Epithelial cell of proximal tubule (primary cell): ENCODE measurements around the gene CLEC1B. TPM values are rescaled to one million over a fixed set of nuclear protein-coding genes. Genes with fewer than 3 reads are reported as not detected.
"Not testable (repeated sequence)": the region's sequence is repeated elsewhere in the genome, so short reads cannot be mapped to it uniquely, and the experiment has no call there.

ENCODE experiments used
- DNase-seq: peaks from one replicate; pipeline ENCODE4 v3.0.0-alpha.2; 2011; ENCODE audit warnings: low read depth
- H3K4me3 ChIP-seq: 2 replicates; pipeline ENCODE4 v1.5.1; 2011; ENCODE audit warnings: low read depth, mild to moderate bottlenecking, low read length
- total RNA-seq: library from RNA; depleted of rRNA; stranded (reverse); fragments of >200 nt; gene quantifications from 2 replicates; pipeline ENCODE4 v1.2.3, GENCODE V29; 2015
- TF ChIP-seq, protein P1 (sequence below): conservative IDR thresholded peaks from 2 replicates; pipeline ENCODE4 v1.5.1; 2012; ENCODE audit warnings: low read depth, mild to moderate bottlenecking, low read length

The CLEC1B gene
- total RNA-seq, 1 donor from 2014 or later: not detected

DNA sequence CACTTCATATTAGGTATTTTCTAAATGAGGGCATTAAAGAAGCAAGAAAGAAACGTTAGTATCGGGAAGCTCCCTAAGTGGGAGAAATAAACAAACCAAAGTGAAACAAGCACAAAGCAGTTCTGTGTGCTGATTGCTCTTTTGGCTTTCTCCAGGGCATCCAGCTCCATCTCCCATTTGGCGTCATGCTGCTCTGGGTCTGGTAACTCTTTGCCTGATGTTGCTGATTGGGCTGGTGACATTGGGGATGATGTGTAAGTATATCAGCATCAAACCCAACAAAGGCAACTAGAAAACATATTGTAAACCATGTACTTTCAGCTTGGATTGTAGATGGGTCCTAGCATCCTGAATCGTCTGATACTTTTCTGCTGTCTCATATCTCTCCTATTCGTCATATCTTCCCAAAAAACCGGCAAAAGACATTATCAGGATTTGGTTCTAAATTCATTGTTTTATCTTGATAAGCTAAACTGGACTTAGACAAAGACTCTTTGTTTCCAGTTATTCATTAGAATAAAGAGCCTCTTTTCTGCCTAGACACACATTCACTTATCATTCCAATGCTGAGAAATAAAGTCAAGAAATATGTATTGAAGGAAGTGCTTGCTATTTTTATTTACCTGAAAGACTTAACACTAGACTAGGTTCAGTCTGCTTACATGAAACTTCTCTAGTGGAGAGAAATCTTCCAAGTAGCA lies 13.9 kb upstream of the CLEC1B start:
- TF ChIP-seq, protein P1, sequence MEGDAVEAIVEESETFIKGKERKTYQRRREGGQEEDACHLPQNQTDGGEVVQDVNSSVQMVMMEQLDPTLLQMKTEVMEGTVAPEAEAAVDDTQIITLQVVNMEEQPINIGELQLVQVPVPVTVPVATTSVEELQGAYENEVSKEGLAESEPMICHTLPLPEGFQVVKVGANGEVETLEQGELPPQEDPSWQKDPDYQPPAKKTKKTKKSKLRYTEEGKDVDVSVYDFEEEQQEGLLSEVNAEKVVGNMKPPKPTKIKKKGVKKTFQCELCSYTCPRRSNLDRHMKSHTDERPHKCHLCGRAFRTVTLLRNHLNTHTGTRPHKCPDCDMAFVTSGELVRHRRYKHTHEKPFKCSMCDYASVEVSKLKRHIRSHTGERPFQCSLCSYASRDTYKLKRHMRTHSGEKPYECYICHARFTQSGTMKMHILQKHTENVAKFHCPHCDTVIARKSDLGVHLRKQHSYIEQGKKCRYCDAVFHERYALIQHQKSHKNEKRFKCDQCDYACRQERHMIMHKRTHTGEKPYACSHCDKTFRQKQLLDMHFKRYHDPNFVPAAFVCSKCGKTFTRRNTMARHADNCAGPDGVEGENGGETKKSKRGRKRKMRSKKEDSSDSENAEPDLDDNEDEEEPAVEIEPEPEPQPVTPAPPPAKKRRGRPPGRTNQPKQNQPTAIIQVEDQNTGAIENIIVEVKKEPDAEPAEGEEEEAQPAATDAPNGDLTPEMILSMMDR: no peak
- no peak for DNase-seq
- H3K4me3 ChIP-seq: no peak overlapping the region

DNA sequence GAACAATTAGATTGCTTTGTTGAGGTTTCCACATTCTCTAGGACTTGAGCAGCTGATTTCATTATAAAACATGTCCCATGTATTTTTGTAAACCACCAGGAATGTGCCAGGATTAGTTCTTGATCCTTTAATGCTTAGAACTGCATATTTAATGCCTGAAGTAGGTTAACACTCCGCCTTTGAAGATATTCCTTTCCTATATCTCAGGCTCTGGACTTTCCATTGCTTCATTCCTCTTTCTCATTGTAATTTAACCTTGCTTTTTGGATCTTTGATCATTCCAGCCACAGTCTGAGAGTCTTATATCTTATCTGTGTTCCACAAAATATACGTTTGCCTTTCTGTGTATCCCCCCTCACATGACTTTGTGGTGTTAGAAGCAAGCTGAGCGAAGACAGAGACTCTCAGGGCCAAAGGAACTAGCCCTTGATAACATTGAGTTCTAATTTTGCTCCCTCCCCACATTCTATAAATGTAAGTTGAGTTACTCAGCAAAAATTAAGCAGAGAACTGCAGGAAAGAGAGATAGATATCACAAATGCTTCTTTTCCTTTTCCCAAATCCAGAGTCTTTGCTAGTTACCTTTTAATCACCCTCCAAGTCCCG lies 2.4 kb upstream of the CLEC1B start:
- H3K4me3 ChIP-seq: no peak overlapping the region
- TF ChIP-seq, protein P1: no peak
- no peak for DNase-seq

DNA sequence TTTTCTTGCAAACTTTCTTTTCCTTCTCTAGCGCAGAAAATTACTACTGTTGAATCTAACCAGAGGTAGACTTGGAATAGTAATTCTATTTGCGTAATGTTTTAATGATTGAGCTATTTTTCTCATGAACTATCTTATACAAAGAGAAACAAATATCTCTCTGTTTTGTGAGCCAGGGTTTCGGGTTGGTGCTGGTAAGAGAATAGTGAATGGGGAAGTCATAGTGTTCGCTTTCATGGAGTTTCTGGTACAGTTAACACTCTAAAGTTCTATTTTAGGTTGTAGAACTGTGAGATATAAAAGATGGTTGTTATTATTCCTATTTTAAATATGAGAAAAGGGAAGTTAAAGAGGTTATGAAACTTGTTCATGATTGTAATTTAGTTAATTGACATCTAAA lies 6.6 kb downstream of the CLEC1B start:
- H3K4me3 ChIP-seq: no peak overlapping the region
- no peak for DNase-seq
- TF ChIP-seq, protein P1: no peak

DNA sequence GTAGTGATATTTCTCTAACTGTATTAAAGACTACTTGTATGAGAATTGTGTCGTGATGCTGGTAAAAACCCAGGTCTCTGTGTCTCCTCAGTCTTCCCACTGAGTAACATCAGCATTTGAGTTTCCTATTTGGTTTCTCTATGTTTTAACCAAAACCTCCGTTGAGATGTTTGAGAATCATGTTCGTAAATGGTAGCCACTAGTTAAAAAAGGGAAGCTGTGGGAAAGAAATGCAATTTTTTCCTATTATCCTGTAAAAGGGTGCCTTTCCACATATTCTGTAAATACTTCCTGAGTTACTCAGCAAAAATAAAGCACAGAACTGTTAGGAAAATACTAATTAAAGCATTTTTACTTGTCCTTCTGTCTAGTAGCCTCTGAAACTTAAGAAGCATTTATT lies 7.0 kb downstream of the CLEC1B start:
- no peak for DNase-seq
- TF ChIP-seq, protein P1: no peak
- H3K4me3 ChIP-seq: no peak overlapping the region

DNA sequence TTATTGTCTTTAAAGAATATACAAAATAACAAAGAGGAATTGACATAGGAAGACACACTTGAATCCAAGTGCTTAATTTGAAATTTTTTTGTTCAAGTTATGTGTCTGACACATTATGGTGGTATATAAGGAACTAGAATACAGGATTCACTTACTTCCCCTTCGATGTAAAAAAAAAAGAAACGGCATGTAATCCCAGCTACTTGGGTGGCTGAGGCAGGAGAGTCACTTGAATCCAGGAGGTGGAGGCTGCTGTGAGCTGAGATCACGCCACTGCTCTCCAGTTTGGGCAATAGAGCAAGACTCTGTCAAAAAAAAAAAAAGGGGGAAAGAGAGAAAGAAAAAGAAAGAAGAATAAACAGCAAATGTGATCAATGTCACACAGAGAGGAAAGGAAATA lies 18.8 kb downstream of the CLEC1B start:
- no peak for DNase-seq
- no peak overlapping the region for H3K4me3 ChIP-seq
- TF ChIP-seq, protein P1: no peak

DNA sequence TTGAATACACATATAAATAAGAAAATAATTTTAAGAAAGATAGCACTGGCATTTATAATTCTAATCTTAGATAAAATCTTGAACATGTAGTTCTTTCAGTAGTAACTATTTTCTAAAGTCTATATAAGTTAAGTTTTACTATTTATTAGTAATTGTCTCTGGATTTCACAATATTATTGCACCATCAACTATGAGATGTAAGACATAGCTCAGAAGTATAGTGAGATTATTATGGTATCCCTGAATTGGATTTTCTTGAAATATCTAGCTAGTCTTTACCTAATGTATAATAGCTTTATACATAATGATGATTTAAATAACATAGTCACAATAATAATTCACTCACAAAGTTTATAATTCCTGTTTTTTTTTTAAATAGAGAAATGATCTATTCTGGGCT lies 21.0 kb downstream of the CLEC1B start:
- DNase-seq: no peak
- TF ChIP-seq, protein P1: no peak

DNA sequence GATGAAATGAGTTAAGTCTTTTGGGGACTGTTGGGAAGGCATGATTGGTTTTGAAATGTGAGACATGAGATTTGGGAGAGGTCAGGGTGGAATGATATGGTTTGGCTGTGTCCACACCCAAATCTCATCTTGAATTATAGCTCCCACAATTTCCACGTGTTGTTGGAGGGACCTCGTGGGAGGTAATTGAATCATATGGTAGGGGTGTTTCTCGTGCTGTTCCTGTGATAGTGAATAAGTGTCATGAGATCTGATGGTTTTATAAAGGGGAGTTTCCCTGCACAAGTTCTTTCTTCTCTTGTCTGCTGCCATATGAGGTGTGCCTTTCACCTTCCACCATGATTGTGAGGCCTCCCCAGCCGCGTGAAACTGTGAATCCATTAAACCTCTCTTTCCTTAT lies 22.3 kb downstream of the CLEC1B start:
- not testable (repeated sequence) for H3K4me3 ChIP-seq, DNase-seq

More for the DNA sequence above, 21.0 kb downstream of the CLEC1B start:
- no peak overlapping the region for H3K4me3 ChIP-seq
